DND-41 (cell line): ENCODE data around the gene CDK4.

Experiments
- CTCF ChIP-seq: IDR thresholded peaks from 2 replicates; pipeline ENCODE4 v1.5.1; 2012; ENCODE audit warnings: borderline replicate concordance, low read length, moderate library complexity, mild to moderate bottlenecking; ENCODE audit not compliant: poor library complexity, severe bottlenecking; ENCODE audit errors: extremely low read depth
- EZH2 ChIP-seq: IDR thresholded peaks from 3 replicates; pipeline ENCODE4 v1.6.1; 2012; ENCODE audit warnings: borderline replicate concordance, low read depth, mild to moderate bottlenecking, moderate library complexity, low read length, inconsistent platforms; ENCODE audit not compliant: severe bottlenecking

DNA sequence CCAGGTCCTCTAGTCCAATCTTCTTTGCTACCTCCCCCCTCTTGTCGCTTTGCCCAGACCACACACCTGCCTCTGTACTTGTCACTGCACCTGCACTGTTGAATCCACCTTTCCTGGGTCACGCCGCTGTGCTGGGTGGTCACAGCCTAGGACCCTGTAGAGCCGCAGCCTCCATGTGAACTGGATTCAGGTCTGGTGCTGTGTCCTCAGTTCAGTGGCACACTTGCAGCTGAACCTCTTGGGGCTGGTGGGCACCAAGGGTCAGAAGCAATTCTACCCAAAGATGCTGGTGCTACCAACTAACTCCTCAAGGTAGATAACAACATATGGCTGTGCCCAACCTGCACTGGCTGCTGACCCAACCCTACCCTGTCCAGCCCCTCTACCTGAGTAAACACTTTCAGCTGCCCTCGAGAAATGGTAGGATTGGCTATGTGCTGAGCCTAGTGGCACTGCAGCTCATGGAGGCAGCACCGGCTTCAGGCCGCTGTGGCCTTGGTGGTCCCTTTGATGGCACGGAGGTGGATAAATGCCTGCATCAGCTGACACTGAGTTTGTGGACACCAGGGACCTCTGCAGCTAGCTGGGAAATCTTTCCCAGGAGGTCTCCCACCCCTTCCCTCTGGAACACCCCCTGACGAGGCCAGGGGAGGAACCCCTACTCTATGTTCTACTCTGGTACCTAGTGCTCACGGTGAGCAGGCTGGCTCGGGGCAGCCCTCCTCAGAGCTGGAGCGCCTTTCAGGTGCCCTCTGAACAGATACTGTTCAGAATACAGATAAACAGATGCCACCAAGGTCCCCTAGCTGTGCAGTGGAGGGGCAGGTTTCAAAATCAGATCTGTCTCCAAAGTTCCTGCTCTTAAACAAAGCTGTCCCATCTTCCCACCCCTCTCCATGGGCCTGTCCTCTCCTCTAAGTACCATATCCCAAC is 27.8 kb downstream of the CDK4 start:
- no peak for TF ChIP-seq EZH2
- TF ChIP-seq CTCF: no peak
